A172 (cell line): ENCODE data around the gene TMEM47. TPM values are rescaled to one million over a fixed set of nuclear protein-coding genes. Genes with fewer than 3 reads are reported as not detected.

Source experiments
- DNase-seq: peaks from one replicate; pipeline ENCODE4 v3.0.0-alpha.2; 2015; ENCODE audit warnings: low spot score
- total RNA-seq: library from RNA; depleted of rRNA; stranded (reverse); fragments of >200 nt; shearing (Covaris generic); gene quantifications from 2 replicates; pipeline ENCODE4 v1.2.3, GENCODE V29; 2014

TMEM47 gene
- total RNA-seq, 1 experiment from 2014 or later: 0.76 TPM

GRCh38 chrX:34585561-34585960 is 71.5 kb downstream of the TMEM47 start:
- no peak for DNase-seq

- DNase-seq: no peak
These were observed 72.3 kb downstream of the TMEM47 start for GRCh38 chrX:34584781-34585180.

DNA sequence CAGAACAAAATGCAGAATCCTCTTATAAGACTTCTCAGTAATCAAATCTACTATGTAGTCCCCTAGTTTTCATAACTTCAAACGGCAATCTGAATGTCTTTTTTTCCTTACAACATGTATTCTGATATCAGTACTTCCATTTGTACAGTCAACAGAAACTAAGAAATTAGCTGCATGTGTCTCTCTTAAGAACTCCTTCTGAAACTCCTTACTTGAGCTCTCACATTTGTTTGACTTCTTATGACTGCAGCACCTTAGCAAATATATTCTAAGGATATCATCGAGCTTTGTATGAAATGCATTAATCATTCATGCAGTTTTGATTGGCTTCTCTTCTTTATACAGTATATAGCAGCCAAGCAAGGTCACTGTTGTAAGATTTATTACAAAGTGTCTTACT is 77.0 kb downstream of the TMEM47 start:
- DNase-seq: no peak

DNA sequence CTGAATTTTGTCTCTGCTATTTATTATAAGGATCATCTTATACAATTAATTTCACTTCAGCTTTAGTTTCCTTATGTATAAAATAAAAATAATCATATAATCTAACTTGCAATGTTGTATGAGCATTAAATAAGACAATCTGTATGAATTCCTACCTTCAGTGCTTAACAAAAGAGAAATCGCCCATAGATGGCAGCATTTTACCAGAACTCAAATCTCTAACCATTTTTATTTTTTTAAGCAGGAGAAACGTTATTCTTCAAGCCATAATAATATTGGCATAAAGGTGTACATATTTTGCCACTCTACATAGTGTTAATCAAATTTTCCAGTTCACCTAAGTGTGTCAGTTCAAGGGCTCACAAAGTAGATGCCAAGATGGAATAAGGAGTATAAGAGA is 78.8 kb downstream of the TMEM47 start:
- no peak for DNase-seq
